Skeletal muscle satellite cell (primary cell): Measurements from ENCODE around the gene CALCOCO2.
"Not testable (repeated sequence)": the region's sequence is repeated elsewhere in the genome, so short reads cannot be mapped to it uniquely, and the experiment has no call there.

ENCODE experiments used
- H3K27me3 ChIP-seq: 2 replicates; pipeline ENCODE4 v1.7.0; 2013; ENCODE audit warnings: low read length; ENCODE audit not compliant: control insufficient read depth, insufficient read depth
- H3K36me3 ChIP-seq: 2 replicates; pipeline ENCODE4 v1.7.0; 2013; ENCODE audit warnings: mild to moderate bottlenecking, control low read depth, low read length; ENCODE audit not compliant: insufficient read depth
- H3K4me1 ChIP-seq: 2 replicates; pipeline ENCODE4 v1.7.0; 2013; ENCODE audit warnings: low read length; ENCODE audit not compliant: control insufficient read depth, insufficient read depth
- H3K4me2 ChIP-seq: 2 replicates; pipeline ENCODE4 v1.7.0; 2013; ENCODE audit warnings: mild to moderate bottlenecking, low read length
- H3K4me3 ChIP-seq: 2 replicates; pipeline ENCODE4 v1.7.0; 2013; ENCODE audit warnings: low read length
- H3K9ac ChIP-seq: 2 replicates; pipeline ENCODE4 v1.7.0; 2013; ENCODE audit warnings: mild to moderate bottlenecking, low read depth, low read length, moderate library complexity
- H3K9me3 ChIP-seq: replicated peaks from 2 replicates; pipeline ENCODE4 v1.7.0; 2013; ENCODE audit warnings: mild to moderate bottlenecking, control low read depth, low read length

CALCOCO2 gene

DNA sequence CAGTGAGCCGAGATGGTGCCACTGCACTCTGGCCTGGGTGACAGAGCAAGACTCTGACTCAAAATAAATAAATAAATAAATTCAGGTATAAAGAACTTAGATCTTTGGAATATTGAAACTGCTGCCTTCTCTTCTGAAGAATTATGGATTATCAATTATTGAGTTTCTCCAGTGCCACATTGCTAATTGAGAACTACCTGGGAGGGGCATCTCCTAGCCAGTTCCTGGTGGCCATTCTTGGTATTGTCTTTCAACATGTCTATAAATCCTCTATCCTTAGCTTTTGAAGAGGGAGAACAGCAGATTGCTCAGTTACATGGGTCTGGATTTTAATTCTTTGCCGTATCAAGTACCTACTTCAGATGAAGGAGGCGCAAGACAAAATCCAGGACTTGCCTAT, 29.2 kb downstream of the CALCOCO2 start:
- H3K9me3 ChIP-seq = no peaks in the 10 kb centered on the region
- H3K36me3 ChIP-seq = peaks cover 68% of the 10 kb centered on the region
- no peak overlapping the region for H3K4me3 ChIP-seq
- H3K4me1 ChIP-seq = no peaks in the 10 kb centered on the region
- H3K27me3 ChIP-seq = no peaks in the 10 kb centered on the region
- no peak overlapping the region for H3K4me2 ChIP-seq
- H3K9ac ChIP-seq = no peak overlapping the region

DNA sequence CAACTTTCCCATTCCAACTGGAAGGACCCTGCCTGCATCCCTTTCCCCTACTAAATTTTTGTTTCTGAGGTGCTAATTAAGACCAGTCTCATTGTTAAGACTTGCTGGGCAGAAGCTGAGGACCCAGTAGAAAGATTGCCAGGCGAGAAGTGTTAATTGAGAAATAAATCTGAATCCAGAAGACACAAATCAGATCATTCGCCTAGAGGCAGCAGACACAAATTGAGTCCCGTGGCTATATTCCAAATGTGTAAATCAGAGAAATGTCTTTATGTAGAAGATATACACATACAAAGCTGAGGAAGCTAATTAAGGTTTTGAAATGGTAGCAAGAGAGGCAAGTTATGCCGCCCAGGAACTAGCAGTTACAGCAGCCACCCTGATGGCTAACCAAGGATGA, 29.6 kb downstream of the CALCOCO2 start:
- no peaks in the 10 kb centered on the region for H3K4me1 ChIP-seq
- H3K36me3 ChIP-seq = peaks cover 65% of the 10 kb centered on the region

DNA sequence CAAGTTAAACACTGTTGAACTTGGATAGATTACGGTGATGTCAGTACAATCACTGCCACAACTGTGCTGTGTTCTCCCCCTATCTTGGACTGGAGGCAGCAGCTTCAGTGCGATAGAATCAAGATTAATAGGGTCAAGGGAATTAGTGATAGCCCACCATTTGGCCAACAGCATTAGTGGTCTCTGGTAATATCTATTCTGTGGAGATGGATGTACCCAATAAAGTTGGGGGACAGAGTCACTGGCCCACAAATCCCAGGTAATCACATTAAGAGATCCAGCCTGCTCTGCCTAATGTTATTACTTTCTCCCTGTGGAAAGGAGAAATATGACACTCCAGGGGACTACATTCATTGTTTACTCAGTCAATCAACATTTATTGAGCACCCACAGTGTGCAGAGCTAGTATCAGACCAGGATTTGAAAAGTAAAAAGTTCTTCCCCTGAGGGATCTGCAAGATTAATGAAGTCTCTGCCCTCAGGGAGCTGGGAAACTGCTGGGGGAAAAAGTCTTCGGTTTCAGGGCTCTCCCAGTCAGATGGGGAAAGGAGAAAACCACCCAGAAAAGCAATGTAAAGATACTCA, 38.2 kb downstream of the CALCOCO2 start:
- peaks cover 14% of the 10 kb centered on the region for H3K36me3 ChIP-seq
- no peak overlapping the region for H3K9ac ChIP-seq
- no peaks in the 10 kb centered on the region for H3K4me1 ChIP-seq
- H3K4me2 ChIP-seq = no peak overlapping the region
- H3K9me3 ChIP-seq = no peaks in the 10 kb centered on the region
- no peaks in the 10 kb centered on the region for H3K27me3 ChIP-seq
- H3K4me3 ChIP-seq = no peak overlapping the region

More for the DNA sequence above, 29.6 kb downstream of the CALCOCO2 start:
- no peak overlapping the region for H3K9ac ChIP-seq
- no peak overlapping the region for H3K4me2 ChIP-seq
- H3K27me3 ChIP-seq = no peaks in the 10 kb centered on the region
- no peak overlapping the region for H3K4me3 ChIP-seq
- no peaks in the 10 kb centered on the region for H3K9me3 ChIP-seq

DNA sequence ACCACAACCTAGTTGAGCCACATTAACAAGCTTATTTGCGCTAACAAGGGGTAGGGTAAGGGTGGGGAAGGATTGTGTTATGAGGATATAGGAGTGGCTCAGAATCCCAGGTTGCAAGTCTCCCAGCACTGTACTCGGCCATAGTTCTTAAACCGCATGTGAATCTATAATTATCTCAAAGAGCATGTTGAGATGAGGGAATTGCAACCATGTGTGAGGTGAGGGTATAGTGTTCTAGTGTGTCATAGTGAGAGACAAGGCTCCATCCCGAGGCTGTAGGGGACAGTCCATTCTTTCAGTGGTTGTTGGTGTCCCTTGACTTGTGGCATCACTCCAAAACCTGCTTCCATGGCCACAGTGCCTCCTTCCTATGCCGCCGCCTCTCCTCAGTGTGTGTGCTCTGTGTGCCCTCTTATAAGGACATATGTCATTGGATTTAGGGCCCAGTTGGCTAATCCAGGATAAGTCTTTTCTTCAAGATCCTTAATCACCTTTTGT, 39.0 kb downstream of the CALCOCO2 start:
- Histone ChIP-seq H3K9me3 (no peaks in the 10 kb centered on the region), H3K4me1 (no peaks in the 10 kb centered on the region), H3K36me3 (peaks cover 6% of the 10 kb centered on the region), H3K4me3 (no peak overlapping the region), H3K27me3 (no peaks in the 10 kb centered on the region), H3K9ac (no peak overlapping the region), H3K4me2 (no peak overlapping the region)

DNA sequence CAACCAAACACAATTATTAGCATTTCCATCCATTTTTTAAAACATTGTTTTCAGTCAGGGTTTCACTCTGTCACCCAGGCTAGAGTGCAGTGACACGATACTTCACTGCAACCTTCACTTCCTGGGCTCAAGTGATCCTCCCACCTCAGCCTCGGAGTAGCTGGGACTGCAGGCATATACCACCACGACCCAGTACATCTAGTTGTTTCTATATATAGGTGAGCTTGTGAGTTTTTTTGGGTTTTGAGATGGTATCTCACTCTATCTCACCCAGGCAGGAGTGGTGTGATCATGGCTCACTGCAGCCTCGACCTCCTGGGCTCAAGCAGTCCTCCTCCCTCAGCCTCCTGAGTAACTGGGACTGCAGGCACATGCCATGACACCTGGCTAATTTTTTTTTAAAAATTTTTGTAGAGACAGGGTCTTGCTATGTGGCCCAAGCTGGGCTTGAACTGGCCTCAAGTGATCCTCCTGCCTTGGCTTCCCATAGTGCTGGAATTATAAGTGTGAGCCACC, 40.3 kb downstream of the CALCOCO2 start:
- no peak overlapping the region for H3K4me3 ChIP-seq

DNA sequence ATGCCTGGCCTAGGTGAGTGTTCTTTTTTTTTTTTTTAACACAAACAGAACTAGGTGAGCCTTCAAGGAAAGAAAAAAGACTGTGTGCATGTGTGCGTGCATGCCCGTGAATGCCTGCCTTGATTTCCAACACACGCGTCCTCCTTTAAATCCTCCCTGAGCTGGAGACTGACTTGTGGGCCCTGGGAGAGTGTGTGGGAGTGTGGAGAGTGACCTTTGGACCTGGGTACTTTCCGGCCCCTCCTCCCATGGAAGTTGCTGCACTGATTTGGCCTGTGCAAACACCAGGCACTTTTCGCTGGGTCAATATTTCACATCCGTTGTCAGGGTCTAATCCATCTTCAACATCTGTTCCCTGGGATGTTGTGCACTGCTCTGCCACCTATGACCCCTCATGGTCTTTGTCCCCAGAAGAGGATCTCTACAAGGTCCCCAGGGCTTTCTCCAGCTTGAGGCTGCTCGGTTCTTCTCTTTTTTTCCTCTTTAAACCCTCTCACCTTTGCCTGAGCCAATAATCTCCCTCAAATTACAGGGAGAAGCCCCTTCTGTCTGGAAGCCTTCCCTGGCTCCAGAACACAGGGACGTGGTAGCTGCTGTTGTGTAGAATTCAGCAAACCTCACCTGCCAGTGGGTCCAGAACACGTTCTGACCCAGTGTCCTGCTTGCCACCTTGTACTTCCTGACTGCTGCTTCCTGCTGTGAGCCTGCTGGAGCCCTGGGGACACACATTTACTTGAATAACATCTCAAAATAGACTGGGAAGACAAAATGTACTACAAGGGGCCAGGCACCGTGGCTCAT, 40.9 kb downstream of the CALCOCO2 start:
- no peak overlapping the region for H3K4me2 ChIP-seq
- no peaks in the 10 kb centered on the region for H3K9me3 ChIP-seq
- H3K9ac ChIP-seq = no peak overlapping the region
- H3K4me1 ChIP-seq = no peaks in the 10 kb centered on the region
- H3K27me3 ChIP-seq = no peaks in the 10 kb centered on the region
- H3K36me3 ChIP-seq = no peaks in the 10 kb centered on the region
- H3K4me3 ChIP-seq = no peak overlapping the region

More for the DNA sequence above, 40.3 kb downstream of the CALCOCO2 start:
- Histone ChIP-seq H3K4me2 (no peak overlapping the region), H3K9ac (no peak overlapping the region), H3K4me1 (no peaks in the 10 kb centered on the region), H3K9me3 (no peaks in the 10 kb centered on the region), H3K27me3 (no peaks in the 10 kb centered on the region), H3K36me3 (peaks cover 2% of the 10 kb centered on the region)

DNA sequence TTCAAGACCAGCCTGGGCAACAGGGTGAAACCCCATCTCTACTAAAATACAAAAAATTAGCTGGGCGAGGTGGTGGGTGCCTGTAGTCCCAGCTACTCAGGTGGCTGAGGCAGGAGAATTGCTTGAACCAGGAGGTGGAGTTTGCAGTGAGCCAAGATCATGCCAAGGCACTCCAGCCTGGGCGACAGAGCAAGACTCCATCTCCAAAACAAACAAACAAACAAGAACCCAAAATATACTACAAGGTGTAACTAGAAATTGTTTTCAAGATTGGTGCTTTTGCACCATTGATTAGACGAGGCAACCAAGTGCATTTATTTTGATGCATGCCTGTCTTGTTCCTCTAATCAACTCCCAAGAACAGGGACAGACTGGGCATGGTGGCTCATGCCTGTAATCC, 41.6 kb downstream of the CALCOCO2 start:
- H3K27me3 ChIP-seq, H3K4me2 ChIP-seq, H3K9ac ChIP-seq: not testable (repeated sequence)

DNA sequence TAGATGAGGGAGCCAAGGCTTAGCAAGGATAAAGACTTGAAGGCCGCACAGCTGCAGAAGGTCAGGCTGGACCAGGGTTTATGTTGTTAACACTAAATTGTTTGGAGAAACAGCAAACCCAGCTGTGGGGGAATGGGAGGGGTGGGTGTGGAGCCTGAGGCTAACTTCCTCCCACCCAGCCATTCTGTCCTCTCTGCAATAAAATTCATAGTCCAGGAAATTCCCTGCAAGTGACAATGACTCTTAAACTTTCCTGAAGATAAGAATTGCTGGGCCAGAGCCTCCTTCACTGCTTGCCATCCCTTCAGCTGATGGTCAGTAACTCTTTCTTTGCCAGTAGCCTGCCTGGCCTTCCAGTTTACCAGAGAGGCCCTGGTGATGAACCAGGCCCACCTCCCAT, 42.4 kb downstream of the CALCOCO2 start:
- H3K4me2 ChIP-seq = no peak overlapping the region
- no peak overlapping the region for H3K4me3 ChIP-seq
- no peaks in the 10 kb centered on the region for H3K36me3 ChIP-seq
- no peaks in the 10 kb centered on the region for H3K27me3 ChIP-seq
- H3K4me1 ChIP-seq = no peaks in the 10 kb centered on the region
- H3K9me3 ChIP-seq = no peaks in the 10 kb centered on the region
- no peak overlapping the region for H3K9ac ChIP-seq

More for the DNA sequence above, 41.6 kb downstream of the CALCOCO2 start:
- H3K4me1 ChIP-seq, H3K9me3 ChIP-seq, H3K36me3 ChIP-seq, H3K4me3 ChIP-seq: not testable (repeated sequence)

DNA sequence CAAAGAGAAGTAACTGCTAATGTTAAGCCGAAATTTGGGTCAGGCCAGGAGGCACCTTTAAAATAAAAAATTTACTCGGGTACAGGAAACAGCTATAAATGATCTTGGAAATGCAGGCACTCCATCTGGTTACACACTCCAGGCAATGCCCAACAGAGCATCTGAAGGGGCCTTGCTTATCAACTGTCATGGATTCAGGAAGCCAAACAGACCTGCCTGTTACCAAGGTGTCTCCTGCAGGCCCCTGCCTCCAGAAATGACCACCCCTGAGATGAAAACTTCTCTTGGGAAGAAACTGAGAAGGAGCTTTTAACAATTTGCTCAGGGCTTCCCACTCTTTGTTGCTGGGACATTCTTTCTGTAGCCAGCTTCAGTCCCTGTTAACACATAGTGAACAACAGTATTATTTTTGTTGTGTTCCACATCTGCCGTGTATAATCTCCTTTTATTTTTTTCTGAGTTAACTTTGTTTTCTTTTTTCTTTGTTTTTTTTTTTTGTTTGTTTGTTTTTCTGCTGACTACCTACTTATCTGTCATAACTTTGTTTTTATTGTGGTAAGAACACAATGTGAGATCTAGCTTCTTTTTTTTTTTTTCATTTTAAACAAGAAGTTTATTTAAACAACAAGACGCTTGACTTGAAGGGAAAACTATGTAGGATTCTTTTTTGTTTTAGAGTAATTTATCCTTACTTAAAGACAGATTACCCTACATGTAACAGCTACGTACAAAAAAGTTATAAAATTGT, 43.0 kb downstream of the CALCOCO2 start:
- Histone ChIP-seq H3K4me2 (no peak overlapping the region), H3K36me3 (no peaks in the 10 kb centered on the region), H3K9me3 (no peaks in the 10 kb centered on the region), H3K4me1 (no peaks in the 10 kb centered on the region), H3K4me3 (no peak overlapping the region), H3K9ac (no peak overlapping the region), H3K27me3 (no peaks in the 10 kb centered on the region)

DNA sequence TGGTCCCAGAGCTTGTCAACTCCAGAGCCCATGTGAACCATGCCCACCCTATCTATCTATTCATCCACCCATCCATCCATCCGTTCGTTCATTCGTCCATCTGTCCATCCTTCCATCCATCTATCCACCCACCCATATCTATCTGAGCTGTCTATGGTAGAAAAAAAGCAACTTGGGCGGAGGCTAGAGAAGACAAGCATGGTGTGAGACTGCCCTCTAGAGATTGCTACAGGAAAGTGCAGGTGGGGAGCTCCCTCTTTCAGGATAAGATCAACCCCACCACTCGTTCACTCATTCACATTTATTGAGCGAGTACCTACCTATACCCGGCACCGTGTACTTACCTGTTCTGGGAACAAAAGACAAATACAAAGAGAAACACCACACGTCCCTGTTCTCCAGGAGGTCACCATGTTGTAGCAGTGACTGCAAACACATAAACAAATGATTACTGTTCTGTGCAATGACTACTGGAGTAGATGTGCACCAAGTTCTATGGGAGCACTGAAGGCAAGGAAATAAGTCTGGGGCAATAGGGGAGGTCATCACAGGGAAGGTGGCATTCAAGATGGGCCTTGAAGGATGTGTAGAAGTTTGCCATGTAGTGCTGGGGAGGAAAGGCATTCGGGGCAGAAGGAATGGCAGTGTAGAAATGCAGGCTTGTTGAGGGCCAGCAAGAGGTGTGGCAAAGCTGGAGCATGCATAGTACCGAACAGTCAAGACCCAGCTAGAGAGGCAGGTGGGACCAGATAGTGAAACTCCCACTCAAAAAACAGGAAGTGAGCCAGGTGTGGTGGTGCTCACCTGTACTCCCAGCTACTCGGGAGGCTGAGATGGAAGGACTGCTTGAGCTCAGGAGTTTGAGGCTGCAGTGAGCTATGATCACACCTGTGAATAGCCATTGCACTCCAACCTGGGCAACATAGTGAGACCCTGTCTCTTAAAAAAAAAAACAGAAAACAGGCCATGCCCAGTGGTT, 48.4 kb downstream of the CALCOCO2 start:
- H3K4me1 ChIP-seq = no peaks in the 10 kb centered on the region
- H3K4me2 ChIP-seq = no peak overlapping the region
- no peak overlapping the region for H3K9ac ChIP-seq
- H3K27me3 ChIP-seq = no peaks in the 10 kb centered on the region
- H3K4me3 ChIP-seq = no peak overlapping the region
- H3K36me3 ChIP-seq = no peaks in the 10 kb centered on the region
- H3K9me3 ChIP-seq = no peaks in the 10 kb centered on the region
